Stimulated activated CD8-positive, alpha-beta memory T cell treated with anti-CD3 and anti-CD28 coated beads, Interleukin-4, amount 100 ng/mL, for 48 hours (primary cell): ENCODE results near the gene MYT1.
"Not testable (repeated sequence)": the region's sequence is repeated elsewhere in the genome, so short reads cannot be mapped to it uniquely, and the experiment has no call there.

ENCODE experiments used
- DNase-seq: peaks from one replicate; pipeline ENCODE4 v3.0.0-alpha.2; 2020

Gene MYT1

GRCh38 chr20:64220891-64221527 lies 56.8 kb downstream of the MYT1 start:
- no peak for DNase-seq

DNA sequence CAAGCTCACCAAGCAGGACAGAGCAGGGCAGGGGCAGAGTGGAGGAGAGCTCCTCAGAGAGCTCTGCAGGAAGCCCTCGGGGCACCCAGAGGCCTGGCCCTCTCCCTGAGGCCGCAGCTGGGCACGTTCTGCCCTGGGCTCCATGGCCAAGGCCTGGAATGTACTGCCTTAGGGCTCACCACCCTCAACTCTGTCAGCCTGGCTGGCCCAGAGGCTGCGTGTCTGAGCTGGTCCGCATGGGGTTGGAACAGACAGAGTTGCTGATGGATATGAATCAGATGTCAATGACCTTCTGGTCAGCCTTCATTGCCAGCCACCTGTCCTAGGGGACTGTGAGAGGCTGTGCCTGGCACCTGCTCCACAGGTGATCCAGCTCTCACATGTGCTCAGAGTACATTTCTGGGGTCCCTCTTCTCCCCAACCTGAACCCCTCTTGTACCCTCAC lies 58.1 kb downstream of the MYT1 start:
- DNase-seq = no peak

DNA sequence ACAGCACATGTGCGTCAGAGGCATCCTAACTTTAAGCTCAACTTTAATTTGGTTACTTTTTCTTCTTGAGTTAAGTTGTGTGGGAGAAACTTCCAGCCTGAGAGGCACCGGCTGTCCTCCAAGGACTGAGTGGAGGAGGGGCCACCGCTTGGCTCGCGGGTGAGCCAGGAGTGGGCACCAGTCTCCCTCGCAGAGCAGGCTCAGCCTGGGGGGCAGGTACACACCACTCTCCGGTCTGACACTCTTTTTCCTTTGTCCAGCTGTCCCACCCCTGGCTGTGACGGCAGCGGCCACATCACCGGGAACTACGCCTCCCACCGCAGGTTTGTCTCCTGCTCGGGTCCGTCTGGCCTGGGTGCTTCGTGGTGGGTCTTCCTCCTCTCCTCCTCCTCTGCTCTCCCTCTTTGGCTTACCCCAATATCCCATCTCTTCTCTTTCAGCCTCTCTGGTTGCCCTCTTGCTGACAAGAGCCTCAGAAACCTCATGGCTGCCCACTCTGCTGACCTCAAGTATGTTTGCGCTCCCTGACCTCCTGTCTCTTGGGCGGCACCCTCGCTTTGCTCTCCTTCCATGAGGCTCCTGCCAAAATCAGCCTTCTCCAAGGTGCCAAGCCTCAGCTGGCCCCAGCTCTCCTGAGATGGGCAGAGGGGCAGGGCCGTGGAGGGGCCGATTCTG lies 58.7 kb downstream of the MYT1 start:
- no peak for DNase-seq

DNA sequence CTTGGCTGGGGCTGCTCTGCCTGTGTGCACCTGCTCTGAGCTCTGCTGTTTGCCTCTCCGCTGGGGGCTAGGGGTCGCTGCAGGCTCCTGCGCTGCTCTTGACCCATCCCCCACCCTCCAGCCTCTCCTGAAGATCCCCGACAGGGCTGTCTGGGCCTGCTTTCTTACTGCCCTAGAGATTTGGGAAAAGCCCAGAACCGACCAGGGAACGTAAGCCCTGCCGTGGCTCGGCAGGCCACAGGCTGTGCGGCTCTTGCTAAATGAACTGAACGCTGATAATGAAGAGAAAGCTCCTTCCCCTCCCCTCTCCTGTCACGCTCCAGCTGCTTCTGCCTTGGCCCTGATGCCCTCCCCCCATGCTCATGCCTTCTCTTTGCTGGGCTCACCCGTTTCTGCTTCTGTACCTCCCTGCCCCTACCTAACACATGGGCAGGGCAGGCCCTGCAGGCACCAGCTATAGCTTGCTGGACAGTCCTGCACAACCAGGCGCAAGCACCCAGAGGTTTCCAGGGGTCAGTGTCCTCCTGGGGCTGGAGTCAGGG lies 59.3 kb downstream of the MYT1 start:
- no peak for DNase-seq

- no peak for DNase-seq
Measured at GRCh38 chr20:64224351-64225170, 60.3 kb downstream of the MYT1 start.

DNA sequence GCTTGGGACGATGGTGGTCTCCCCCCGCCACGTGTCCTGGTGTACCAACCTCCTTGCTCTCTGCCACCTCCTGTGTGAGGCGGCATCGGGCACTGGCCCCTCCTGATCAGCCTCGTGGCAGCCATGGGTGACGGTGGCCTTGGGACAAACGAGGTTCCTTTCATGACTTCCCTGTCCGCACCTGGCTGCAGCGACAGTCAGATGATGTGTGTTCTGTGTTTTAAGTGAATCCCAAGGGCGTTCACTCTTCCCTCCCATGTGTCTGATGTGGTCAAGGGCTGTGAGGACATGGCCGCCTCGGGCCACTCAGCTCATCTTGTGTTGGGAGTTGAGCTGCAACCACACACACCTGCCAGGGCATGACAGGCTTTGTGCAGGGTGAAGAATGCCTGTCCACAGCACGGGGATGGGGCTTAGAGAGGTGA lies 60.9 kb downstream of the MYT1 start:
- no peak for DNase-seq

- DNase-seq = no peak
Measured at GRCh38 chr20:64225828-64226598, 61.8 kb downstream of the MYT1 start.

GRCh38 chr20:64226686-64227580 lies 62.7 kb downstream of the MYT1 start:
- DNase-seq = peak; percentile 32

DNA sequence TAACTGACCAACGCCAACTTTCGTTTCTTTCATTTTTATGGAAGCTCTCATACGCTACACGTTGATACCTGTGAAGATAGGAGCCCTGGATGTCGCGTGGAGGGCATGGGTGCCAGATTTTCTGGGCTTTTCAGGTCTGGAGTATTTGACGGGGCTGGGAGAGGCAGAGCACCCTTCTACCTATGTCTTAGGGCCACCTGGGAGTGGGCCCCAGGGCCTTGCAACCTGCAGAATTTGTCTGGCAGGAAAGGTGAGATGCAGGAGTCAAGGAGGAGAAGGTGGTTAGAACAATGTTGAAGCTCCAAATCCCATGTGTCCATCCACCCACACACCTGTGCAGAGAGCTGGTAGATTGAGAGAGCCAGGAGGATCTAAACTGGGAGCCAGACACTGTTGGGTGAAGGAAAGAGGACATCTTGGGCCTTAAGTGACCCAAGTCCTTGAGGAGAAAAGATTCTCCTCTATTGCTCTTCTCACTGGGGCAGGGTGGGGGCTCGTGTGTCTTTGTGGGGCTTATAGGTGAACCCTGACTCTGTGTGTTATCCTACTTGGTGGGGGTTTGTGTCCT lies 63.9 kb downstream of the MYT1 start:
- DNase-seq = no peak

- DNase-seq = no peak
Measured at GRCh38 chr20:64228751-64229506, 64.7 kb downstream of the MYT1 start.

GRCh38 chr20:64229507-64230061 lies 65.3 kb downstream of the MYT1 start:
- DNase-seq = no peak

- DNase-seq = no peak
Measured at GRCh38 chr20:64230461-64231145, 66.4 kb downstream of the MYT1 start.

- DNase-seq = no peak
Measured at GRCh38 chr20:64231621-64232550, 67.6 kb downstream of the MYT1 start.

DNA sequence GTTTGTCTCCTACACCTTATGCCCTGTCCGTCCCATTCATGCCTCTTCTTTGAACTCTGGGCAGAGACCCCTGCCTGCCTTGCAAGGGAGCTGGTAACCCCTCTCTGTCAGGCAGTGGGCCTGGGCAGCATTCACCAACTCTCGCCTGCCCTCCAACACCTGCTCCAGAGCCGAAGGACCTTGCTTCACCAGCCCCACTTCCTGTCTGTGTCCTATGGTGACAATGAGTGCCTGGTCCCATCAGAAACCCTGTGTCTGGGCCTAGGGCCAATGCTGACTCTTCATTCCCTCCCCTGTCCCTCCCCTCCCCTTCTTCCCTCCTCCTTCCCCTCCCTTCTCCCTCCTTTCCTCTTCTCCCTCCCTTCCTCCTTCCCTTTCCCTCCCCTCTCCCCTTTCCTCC lies 68.5 kb downstream of the MYT1 start:
- no peak for DNase-seq

- DNase-seq = no peak
Measured at GRCh38 chr20:64233725-64234124, 69.5 kb downstream of the MYT1 start.

DNA sequence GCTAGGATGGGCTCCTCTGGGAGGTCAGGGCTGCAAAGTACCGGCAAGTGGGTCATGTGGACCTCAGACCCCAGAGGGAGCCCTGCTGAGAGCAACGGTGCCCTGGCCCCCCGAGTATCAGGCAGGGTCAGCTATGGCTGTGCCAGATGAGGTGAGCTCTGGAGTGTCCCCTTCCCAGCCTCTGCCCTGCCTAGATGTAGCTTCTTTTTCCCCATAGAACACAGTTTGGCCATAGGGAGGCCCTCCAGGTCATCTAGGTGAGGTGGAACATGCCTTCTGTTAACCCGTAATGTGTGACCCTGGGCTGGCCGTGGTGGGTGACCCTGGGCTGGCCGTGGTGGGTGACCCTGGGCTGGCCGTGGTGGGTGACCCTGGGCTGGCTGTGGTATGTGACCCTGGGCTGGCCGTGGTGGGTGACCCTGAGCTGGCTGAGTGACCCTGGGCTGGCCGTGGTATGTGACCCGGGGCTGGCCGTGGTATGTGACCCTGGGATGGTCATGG lies 70.1 kb downstream of the MYT1 start:
- DNase-seq = no peak

GRCh38 chr20:64234921-64235565 lies 70.8 kb downstream of the MYT1 start:
- not testable (repeated sequence) for DNase-seq
